HG02642 (cell line): Measurements from ENCODE around the gene TM9SF4.
"Not testable (repeated sequence)": the region's sequence is repeated elsewhere in the genome, so short reads cannot be mapped to it uniquely, and the experiment has no call there.

Source experiments
- ATAC-seq: cut with Tn5 transposase; IDR thresholded peaks from one replicate; pipeline ENCODE4 v1.9.1; 2021; ENCODE audit warnings: mild to moderate bottlenecking; ENCODE audit not compliant: unreplicated experiment, poor library complexity

Gene TM9SF4

DNA sequence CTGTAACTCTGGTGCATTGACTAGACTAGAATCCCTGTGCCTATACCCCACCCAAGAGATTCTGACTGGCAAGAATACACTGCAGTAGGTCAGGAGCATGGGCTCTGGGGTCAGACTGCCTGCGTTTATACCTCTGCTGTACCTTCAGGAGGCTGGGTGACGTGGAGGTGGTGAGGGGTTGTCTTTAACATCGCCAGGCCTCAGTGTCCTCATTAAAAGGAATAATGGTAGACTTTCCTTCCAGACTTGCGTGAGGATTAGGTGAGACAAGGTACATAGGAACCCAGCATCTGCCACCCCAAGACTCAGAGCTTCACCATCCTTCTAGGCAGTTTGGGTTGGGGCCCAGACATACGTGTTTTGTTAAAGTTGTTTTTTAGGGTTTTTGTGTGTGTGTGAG, 44.3 kb downstream of the TM9SF4 start:
- ATAC-seq: no peak

DNA sequence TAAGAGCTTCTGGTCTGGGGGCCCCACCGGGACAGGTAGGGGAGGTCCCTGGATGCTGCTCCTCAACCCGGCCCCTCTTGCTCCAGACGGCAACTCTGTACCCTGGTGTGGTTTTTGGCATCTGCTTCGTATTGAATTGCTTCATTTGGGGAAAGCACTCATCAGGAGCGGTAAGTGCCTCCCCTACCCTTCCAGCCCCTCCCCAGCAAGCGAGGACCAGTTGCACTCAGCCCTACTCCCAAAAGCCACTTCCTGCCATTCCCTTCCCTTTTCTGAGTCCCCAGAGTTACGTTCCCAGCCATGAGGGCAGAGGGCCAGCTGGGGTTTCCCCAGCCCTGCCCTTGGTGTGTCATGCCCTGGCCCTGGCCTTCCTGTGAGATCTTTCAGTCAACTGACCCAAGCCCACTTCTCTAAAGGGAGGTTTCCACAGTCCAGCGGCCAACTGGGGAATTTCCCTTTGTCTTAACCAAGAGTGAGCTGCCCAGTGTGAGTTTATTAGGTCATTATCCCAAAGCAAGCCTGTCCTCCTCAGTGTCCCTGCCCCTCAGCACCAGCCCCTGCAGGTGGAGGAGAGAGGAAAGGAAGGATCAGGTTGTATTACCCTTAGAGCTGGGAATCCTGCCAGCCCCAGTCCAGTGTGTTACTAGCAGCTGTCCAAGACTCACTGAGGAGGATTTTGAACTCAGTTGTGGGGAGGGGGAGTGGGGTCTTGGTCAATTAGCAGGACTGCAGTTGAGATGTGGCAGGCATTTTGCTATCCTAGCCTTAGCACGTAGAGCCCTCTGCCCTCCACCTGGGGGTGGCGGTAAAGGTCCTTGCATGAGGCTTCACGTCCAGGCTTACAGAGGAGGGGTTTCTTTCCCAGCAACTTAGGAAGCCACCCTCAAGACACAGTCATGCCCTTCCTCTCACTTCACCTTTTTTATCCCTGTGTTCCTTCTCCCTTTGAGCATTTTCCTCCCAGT, 45.8 kb downstream of the TM9SF4 start:
- ATAC-seq: no peak

DNA sequence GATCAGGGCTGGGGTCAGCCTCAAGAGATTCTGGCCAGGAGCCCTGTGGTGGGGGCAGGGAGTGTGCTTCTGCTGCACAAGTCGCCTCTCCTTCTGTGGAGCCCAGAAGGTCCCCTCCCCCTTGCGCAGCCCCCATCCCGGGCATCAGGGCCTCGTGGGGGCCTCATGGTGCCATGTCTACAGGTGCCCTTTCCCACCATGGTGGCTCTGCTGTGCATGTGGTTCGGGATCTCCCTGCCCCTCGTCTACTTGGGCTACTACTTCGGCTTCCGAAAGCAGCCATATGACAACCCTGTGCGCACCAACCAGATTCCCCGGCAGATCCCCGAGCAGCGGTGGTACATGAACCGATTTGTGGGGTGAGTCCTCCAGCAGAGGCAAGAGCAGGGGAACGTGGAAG, 48.1 kb downstream of the TM9SF4 start:
- no peak for ATAC-seq

DNA sequence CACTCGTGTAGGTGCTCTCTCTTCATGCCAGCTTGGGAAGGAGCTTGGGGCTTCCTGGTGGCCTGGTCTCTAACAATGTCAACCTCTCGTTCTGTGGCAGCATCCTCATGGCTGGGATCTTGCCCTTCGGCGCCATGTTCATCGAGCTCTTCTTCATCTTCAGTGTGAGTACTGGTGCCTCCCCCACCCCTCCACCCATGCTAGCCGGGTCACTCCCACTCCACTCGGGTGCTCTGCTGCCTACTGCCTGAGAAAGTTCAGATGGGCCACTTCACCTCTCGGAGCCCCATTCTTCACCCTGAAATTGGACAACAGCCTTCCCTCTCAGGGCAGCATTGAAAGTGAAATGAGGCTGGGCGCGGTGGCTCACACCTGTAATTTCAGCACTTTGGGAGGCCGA, 48.8 kb downstream of the TM9SF4 start:
- no peak for ATAC-seq

DNA sequence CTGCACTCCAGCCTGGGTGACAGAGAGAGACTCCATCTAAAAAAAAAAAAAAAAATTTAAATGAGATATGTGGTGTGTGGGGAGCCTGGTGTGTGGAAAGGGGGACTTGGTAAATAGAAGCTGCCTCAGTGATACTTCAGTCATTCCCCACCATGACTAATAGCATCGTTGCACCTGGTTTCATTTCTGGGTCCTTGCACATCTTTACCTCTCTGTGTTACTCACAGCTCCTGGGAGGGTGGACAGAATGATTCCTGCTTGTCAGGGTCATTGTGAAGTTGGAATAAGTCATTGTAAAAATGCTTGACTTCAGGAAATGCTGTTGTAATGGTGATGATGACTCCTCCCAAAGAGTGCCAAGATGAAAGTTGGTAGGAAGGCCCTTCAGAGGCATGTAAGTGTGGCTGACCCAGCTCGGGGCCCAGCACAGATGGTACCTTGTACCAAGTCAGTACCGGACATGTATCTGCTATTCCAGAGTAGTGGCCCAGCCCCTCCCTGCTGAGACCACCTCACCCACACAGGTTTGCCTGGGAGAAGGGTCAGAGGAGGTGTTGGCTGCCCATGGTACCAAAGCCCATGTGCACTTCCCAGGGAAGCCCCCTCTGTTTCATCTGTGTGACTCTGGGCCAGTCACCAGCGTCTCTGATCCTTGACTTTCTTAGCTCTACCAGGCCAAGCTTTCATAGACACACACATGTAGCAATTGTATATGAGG, 49.6 kb downstream of the TM9SF4 start:
- no peak for ATAC-seq

DNA sequence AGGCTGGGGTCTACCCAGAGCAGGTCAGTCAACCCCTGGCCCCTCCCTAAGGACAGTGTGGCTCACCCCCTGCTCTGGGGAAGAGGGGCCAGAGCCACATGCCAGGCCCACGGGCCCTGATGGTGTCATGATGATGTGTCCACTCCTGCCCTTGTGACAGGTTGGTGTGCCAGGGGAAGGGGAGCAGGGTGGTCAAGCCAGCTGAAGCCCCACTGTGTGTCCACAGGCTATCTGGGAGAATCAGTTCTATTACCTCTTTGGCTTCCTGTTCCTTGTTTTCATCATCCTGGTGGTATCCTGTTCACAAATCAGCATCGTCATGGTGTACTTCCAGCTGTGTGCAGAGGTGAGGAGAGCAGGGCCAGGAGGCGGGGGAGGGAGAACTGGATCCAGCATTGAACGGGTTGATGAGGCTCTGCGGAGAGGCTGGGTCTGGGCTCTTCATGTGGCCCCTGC, 50.3 kb downstream of the TM9SF4 start:
- ATAC-seq: no peak

DNA sequence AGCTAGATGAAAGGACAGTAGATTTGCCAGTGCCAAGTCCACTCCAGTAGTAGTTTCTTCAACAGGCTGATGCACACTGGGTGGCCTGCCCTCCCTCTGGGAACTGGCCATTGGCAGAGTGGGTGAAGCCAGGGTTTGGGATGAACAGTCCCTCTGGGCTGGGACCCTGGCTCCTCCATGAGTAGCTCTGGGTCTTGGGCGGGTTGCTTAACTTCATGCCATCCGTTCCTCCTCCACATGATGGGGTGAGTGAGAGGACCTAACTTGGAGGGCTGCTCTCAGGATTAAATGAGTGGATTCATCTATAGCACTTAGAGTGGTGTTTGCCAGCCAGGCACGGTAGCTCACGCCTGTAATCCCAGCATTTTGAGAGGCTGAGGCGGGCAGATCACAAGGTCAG, 50.8 kb downstream of the TM9SF4 start:
- no peak for ATAC-seq

DNA sequence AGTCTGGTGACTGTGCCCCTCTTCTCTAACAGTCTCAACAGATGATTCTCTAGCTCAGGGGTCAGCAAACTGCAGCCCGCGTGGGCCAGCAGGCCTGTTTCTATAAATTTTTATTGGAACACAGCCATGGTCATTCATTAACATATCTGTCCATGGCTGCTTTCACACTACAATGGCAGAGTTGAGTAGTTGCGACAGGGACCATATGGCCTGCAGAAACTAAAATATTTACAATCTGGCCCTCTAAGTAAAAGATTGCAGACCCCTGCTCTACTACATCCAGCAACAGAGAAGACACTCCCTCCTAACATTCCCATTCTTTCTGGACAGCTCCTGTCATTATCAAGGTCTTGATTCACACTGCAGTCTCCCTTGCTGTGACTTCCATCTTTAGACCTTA, 52.8 kb downstream of the TM9SF4 start:
- ATAC-seq: no peak

DNA sequence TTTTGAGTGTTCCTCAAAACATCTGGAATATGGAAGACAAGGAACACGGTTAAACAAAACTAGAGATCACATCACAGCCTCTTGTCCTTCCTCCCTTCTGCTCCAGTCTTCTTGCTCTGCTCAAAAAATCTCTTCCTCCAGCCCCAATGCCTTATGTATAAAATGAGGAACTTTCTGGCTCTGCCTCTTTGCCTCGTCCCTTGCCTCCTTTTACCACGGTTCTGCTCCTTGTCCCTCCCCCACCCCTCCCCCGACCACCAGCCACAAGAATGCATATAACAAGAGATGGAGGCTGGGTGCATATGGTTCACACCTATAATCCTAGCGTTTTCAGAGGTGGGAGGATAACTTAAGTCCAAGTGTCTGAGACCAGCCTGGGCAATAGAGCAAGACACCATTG, 54.4 kb downstream of the TM9SF4 start:
- ATAC-seq: no peak

DNA sequence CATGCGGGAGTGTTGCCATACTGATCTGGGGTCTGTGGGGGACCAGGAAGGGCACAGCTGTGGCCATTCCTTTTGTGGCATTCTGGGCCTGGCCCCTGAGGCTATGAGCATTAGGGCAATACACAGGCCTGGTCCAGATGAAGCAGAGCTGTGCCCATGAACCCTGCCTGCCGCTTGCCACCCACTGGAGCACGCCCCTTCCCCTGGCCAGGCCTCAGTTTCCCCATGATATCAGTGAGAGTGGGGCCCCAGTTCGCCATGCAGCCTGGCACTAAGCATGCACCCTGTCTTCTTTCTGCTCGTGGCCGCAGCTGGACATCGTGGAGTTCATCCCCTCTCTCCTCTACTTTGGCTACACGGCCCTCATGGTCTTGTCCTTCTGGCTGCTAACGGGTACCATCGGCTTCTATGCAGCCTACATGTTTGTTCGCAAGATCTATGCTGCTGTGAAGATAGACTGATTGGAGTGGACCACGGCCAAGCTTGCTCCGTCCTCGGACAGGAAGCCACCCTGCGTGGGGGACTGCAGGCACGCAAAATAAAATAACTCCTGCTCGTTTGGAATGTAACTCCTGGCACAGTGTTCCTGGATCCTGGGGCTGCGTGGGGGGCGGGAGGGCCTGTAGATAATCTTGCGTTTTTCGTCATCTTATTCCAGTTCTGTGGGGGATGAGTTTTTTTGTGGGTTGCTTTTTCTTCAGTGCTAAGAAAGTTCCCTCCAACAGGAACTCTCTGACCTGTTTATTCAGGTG, 55.6 kb downstream of the TM9SF4 start:
- no peak for ATAC-seq

DNA sequence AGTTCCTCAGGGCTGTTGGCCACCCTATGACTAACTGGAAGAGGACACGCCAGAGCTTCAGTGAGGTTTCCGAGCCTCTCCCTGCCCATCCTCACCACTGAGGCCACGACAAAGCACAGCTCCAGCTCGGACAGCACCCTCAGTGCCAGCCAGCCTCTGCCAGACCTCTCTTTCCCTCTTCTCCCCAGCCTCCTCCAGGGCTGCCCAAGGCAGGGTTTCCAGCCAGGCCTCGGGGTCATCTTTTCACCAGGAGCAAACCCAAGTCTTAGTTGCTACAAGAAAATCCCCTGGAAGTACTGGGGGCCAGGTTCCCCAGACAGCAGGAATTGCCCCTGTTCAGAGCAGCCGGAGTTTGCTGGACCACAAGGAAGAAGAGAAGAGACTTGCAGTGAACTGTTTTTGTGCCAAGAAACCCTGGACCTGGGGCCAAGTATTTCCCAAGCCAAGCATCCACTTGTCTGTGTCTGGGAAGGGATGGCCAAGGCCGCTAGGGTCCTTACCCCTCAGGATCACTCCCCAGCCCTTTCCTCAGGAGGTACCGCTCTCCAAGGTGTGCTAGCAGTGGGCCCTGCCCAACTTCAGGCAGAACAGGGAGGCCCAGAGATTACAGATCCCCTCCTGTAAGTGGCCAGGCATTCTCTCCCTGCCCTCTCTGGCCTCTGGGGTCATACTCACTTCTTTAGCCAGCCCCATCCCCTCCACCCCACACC, 56.5 kb downstream of the TM9SF4 start:
- no peak for ATAC-seq

DNA sequence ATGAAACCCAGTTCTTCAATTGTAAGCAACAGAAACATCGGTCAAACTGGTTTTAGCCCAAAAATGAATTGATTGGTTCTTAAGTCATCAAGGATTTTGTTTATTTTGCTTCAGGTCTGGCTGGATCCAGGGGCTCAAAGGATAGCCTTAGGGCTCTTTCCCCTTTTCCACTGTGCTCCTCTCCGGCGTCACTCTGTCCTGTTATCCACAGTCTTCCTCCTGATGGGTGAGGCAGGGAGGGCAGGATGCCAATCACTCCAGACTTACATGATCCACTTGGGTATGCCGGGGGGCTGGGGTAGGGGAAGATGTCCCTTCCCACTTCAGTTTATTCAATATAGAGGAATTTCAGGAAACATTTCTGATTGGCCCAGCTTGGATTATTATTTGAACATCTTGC, 58.0 kb downstream of the TM9SF4 start:
- ATAC-seq: no peak

DNA sequence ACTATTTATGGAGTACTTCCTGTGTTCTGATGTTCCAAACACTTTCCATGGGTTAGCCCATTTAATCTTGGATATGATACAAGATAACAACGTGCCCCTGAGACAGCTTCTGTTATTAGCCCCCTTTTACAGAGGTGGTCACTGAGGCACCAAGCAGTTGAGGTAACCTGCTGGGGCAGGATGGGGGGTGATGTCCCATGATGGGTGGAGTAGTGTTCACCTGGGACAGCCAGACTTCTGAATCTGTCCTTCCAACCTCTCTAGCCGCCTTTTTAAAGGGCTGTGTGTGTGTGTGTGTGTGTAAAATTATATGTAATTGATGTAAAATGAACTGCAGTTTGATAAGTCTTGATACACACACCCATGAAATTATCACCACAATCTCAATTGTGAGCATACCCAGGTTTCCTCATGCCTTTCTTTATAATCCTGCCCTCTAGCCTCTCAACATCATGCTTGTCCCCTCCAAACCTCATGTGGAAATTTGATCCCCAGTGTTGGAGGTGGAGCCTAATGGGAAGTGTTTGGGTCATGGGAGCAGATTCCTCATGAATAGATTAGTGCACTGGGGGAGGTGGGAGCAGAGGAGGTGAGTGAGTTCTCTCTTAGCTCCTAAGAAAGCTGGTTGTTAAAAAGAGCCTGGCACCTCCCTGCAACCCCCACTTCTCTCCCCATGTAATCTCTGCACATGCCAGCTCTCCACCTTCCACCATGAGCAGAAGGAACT, 58.8 kb downstream of the TM9SF4 start:
- no peak for ATAC-seq

DNA sequence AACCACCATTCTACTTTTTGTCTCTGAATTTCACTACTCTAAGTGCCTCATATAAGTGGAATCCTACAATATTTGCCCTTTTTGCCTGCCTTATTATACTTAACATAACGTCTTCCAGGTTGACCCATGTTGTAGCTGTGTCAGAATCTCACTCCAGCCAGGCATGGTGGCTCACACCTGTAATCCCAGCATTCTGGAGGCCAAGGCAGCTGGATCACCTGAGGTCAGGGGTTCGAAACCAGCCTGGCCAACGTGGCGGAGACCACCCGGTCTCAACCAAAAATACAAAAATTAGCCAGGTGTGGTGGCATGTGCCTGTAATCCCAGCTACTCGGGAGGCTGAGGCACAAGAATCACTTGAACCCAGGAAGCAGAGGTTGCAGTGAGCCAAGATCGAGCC, 68.2 kb downstream of the TM9SF4 start:
- not testable (repeated sequence) for ATAC-seq

DNA sequence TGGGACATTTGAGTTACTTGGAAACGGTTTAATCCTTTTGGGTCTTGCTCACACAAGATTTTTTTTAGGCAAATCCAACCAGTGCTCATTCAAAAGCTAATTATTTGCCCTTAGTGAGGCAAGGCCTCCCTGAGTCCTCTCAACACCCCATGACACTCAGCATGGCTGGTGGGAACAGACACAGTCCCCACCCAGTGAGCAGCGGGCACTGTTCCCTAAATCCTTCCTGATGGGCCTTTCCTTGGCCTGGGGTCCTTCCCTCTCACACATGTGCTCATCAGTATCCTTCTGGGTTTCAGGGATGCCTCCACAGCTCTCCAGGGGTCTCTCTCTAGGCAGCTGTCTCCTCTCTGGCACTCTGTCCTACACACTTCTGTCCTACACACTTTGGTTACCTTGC, 70.0 kb downstream of the TM9SF4 start:
- ATAC-seq: no peak

DNA sequence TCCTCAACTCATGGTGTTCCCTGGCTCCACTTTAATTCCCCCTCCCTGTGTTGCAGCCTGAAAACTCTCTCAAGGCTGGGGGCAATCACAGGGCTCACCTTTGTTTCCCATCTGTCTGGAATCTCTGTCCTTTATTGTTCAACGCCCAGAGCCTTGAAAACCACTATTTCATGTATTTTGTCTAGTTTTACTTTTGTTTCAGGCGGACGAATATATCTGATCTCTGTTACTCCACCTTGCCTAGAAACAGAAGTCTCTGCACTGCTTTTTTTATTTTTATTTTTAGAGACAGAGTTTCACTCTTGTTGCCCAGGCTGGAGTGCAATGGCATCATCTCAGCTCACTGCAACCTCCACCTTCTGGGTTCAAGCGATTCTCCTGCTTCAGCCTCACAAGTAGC, 70.4 kb downstream of the TM9SF4 start:
- ATAC-seq: no peak

DNA sequence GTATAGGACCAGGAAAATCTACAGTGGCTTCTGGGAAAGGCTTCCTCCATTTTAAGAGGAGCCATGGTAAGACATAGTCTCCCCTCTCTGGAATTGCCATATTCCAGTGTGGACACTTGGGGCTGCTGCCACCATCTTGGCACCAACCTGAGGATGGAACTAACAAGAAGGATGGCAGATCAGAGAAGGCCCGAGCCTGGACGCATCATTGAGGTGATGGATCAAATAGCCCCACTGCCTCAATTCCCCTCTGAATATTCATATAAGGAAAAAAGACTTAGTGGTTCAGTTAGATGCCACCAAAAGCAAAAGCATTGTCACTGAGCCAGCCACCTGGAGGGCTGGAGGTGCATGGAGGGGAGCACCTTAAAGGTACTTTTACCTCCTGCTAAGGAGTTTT, 72.1 kb downstream of the TM9SF4 start:
- no peak for ATAC-seq

DNA sequence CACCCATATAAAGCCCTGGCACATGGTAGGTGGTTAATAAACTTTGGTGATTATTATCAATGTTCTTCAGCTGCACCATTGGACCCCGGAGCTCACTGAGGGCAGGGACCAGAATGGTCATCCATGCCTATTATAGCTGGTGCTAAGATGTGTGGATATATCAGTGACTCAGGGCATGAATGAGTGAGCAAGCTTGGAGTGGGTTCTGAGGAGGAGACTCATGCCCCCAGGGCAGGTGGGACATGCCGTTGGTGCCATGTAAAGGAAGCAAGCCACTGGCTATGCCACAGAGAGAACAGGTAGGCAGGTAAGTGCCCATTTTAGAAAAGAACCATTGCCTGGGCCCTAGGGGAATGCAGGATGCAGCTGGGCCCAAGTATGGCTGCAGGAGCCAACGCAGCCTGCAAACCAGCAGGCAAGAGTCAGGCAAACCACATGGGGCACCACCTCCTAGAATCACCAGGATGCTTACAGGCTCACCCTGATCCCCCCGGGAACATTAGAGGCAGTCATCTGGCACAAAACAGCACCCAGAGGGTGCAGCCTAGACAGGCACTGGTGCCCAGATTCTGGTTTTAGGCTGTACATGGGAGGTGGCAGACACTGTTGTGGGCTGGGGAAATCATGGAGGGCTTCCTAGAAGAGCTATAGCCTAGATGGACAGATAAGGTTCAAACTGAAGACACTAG, 74.6 kb downstream of the TM9SF4 start:
- no peak for ATAC-seq

DNA sequence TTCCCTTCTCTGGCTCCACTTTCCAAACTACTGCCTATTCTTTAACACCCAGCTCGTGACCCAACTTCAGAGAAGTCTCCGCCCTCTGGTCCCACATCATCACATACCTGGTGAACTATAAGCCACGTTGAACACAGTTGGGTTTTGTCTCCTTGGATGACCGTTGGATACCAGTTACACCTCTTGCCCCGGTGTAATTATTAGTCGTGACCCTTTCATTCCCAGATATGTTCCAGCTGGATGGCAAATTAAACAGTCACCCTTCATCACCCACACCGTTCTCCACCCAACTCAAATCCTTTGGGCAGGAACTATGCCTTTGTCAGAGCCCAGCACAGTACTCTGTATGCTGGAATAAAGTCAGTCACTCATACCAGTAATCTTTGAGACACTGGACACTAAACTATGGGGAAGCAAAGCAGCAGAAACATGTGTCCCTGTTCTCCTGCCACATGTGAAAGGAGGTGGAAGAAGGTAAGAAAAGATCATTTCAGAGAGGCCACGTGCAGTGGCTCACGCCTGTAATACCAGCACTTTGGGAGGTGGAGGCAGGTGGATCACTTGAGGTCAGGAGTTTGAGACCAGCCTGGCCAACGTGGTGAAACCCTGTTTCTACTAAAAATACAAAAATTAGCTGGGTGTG, 75.6 kb downstream of the TM9SF4 start:
- ATAC-seq: no peak
